Body of pancreas (tissue), 4 donors: ENCODE data around the gene FOSB. TPM values are rescaled to one million over a fixed set of nuclear protein-coding genes. Genes with fewer than 3 reads are reported as not detected.

ENCODE experiments used
- ATAC-seq: fragments of 150-250 bp; one replicate; pipeline ENCODE4 v1.9.1; 2016
- DNase-seq, 4 donors: peaks; one replicate each; pipeline ENCODE4 v3.0.0-alpha.2; 2019
- H3K27ac ChIP-seq, 4 donors: fragments of 200-600 bp; sonication (generic); 1 replicate in 3 of 4; 2 replicates in 1 of 4; pipeline versions ENCODE4 v1.5.1 to v1.6.1; 2016 to 2019; ENCODE audit warnings: mild to moderate bottlenecking in 1 of 4, mixed read lengths in 1 of 4, moderate library complexity in 1 of 4
- H3K27me3 ChIP-seq, 2 donors: fragments of 200-600 bp; sonication (generic); one replicate each; pipeline ENCODE4 v1.6.0; 2016; ENCODE audit warnings: mild to moderate bottlenecking in 1 of 2
- H3K36me3 ChIP-seq, 2 donors: fragments of 200-600 bp; sonication (generic); replicated peaks in 1 of 2; 2 replicates each; pipeline ENCODE4 v1.5.1; 2016; ENCODE audit warnings: low read depth in 2 of 2; ENCODE audit not compliant: insufficient read depth in 1 of 2
- H3K4me1 ChIP-seq: fragments of 200-600 bp; sonication (generic); one replicate; pipeline ENCODE4 v1.6.0; 2016
- H3K4me3 ChIP-seq, 2 donors: fragments of 200-600 bp; sonication (generic); 1 replicate in 1 of 2; 2 replicates in 1 of 2; pipeline ENCODE4 v1.5.1; 2016 to 2019
- H3K9me3 ChIP-seq, 3 donors: fragments of 200-600 bp; sonication (generic); 1 replicate in 2 of 3; 2 replicates in 1 of 3; pipeline ENCODE4 v1.5.1; 2016
- CTCF ChIP-seq, 7 experiments: fragments of 450-650 bp in 4 of 7; fragments of 200-600 bp in 3 of 7; sonication (generic) in 3 of 7; IDR thresholded peaks; one replicate each; pipeline ENCODE4 v1.5.1; 2016 to 2019; ENCODE audit warnings: antibody characterized with exemption in 7 of 7
- POLR2A ChIP-seq, 3 donors: fragments of 450-650 bp; IDR thresholded peaks; one replicate each; pipeline ENCODE4 v1.6.1; 2016; ENCODE audit warnings: antibody characterized with exemption in 3 of 3, mild to moderate bottlenecking in 2 of 3
- WGBS, 2 donors: methylation state at CpG; one replicate each; pipeline ENCODE4 v1.1.5; 2017; 5-methylcytosine and 5-hydroxymethylcytosine counted together
- intact Hi-C: fragments of 100-400 bp; cut with DNase I; formaldehyde crosslinking; loops from one replicate; pipeline ENCODE4 v1.15.1; 2023
- total RNA-seq, 2 donors: library from RNA; depleted of rRNA; stranded (reverse); fragments of >200 nt; gene quantifications; one replicate each; pipeline ENCODE4 v1.1.0, GENCODE V29; 2016

Gene FOSB
- total RNA-seq, 2 donors from 2014 or later = 4.2 to 84.7 TPM

GRCh38 chr19:45501730-45502014 is 33.9 kb downstream of the FOSB start:
- Histone ChIP-seq H3K9me3 (no peaks in the 10 kb centered on the region), H3K4me1 (peaks cover 34% of the 10 kb centered on the region), H3K27ac (no peak overlapping the region), H3K4me3 (no peak overlapping the region), H3K27me3 (no peaks in the 10 kb centered on the region), H3K36me3 (no peaks in the 10 kb centered on the region)
- DNase-seq (no peak), ATAC-seq (no peak)
- 35 to 59% methylated on average over 2 of the region's 2 CpGs for WGBS, 2 donors
- intact Hi-C loops = no loop called here
- TF ChIP-seq CTCF (IDR thresholded peaks at IDR 0.05) (no peak), POLR2A (IDR thresholded peaks at IDR 0.05) (no peak)

- 64 to 65% methylated on average over 5 of the region's 5 CpGs for WGBS, 2 donors
- ATAC-seq = no peak
- TF ChIP-seq CTCF (IDR thresholded peaks at IDR 0.05) (no peak), POLR2A (IDR thresholded peaks at IDR 0.05) (no peak)
- DNase-seq = no peak
- peak overlapping the region in 1 of 4 donors; percentile 12 for H3K27ac ChIP-seq
- H3K9me3 ChIP-seq = no peaks in the 10 kb centered on the region
- H3K36me3 ChIP-seq = no peaks in the 10 kb centered on the region
- H3K27me3 ChIP-seq = no peaks in the 10 kb centered on the region
- no peak overlapping the region for H3K4me3 ChIP-seq
- intact Hi-C loops = no loop called here
- peaks cover 32% of the 10 kb centered on the region for H3K4me1 ChIP-seq
These were observed 34.3 kb downstream of the FOSB start for GRCh38 chr19:45502111-45502510.

GRCh38 chr19:45503909-45504308 is 36.1 kb downstream of the FOSB start:
- no peak overlapping the region for H3K27ac ChIP-seq
- TF ChIP-seq POLR2A (IDR thresholded peaks at IDR 0.05) (no peak), CTCF (IDR thresholded peaks at IDR 0.05) (no peak)
- no peaks in the 10 kb centered on the region for H3K9me3 ChIP-seq
- no peak overlapping the region for H3K4me3 ChIP-seq
- H3K27me3 ChIP-seq = no peaks in the 10 kb centered on the region
- H3K36me3 ChIP-seq = no peaks in the 10 kb centered on the region
- DNase-seq (no peak), ATAC-seq (no peak)
- H3K4me1 ChIP-seq = peaks cover 25% of the 10 kb centered on the region
- WGBS, 2 donors = 77% methylated on average over 9 of the region's 9 CpGs
- intact Hi-C loops = no loop called here

GRCh38 chr19:45505151-45505995 is 37.6 kb downstream of the FOSB start:
- Histone ChIP-seq H3K4me1 (peaks cover 23% of the 10 kb centered on the region), H3K4me3 (no peak overlapping the region), H3K27me3 (no peaks in the 10 kb centered on the region), H3K27ac (peak overlapping the region; percentile 90 to 99 (median 94)), H3K9me3 (no peaks in the 10 kb centered on the region), H3K36me3 (no peaks in the 10 kb centered on the region)
- intact Hi-C loops = no loop called here
- no peak for ATAC-seq
- DNase-seq = peak in 1 of 4 donors; percentile 37
- TF ChIP-seq POLR2A (IDR thresholded peaks at IDR 0.05) (no peak), CTCF (IDR thresholded peaks at IDR 0.05) (no peak)
- WGBS, 2 donors = 61 to 65% methylated on average over 8 of the region's 8 CpGs

GRCh38 chr19:45505996-45506245 is 38.1 kb downstream of the FOSB start:
- Histone ChIP-seq H3K36me3 (no peaks in the 10 kb centered on the region), H3K27me3 (no peaks in the 10 kb centered on the region), H3K4me1 (peaks cover 23% of the 10 kb centered on the region), H3K4me3 (no peak overlapping the region), H3K27ac (peak overlapping the region; percentile 90 to 99 (median 94)), H3K9me3 (no peaks in the 10 kb centered on the region)
- TF ChIP-seq CTCF (IDR thresholded peaks at IDR 0.05) (no peak), POLR2A (IDR thresholded peaks at IDR 0.05) (no peak)
- DNase-seq (no peak), ATAC-seq (no peak)
- WGBS, 2 donors = 44 to 56% methylated on average over 5 of the region's 5 CpGs
- intact Hi-C loops = no loop called here
